KMS-11 (cell line): Measurements from ENCODE around the gene TEDDM1.

Source experiments
- H2AFZ ChIP-seq: fragments of 200-600 bp; sonication (generic); 2 replicates; pipeline ENCODE4 v1.6.1; 2016; ENCODE audit warnings: antibody characterized with exemption, mixed run types, low read depth
- H3K27ac ChIP-seq: fragments of 200-600 bp; sonication (generic); 2 replicates; pipeline ENCODE4 v1.6.1; 2016; ENCODE audit warnings: mild to moderate bottlenecking, mixed run types
- H3K27me3 ChIP-seq: fragments of 200-600 bp; sonication (generic); 2 replicates; pipeline ENCODE4 v1.6.1; 2017; ENCODE audit warnings: mild to moderate bottlenecking, low read depth, mixed run types, moderate library complexity; ENCODE audit not compliant: insufficient read depth
- H3K36me3 ChIP-seq: fragments of 200-600 bp; sonication (generic); 2 replicates; pipeline ENCODE4 v1.6.1; 2017; ENCODE audit warnings: mild to moderate bottlenecking, mixed run types; ENCODE audit not compliant: insufficient read depth
- H3K4me1 ChIP-seq: fragments of 200-600 bp; sonication (generic); 2 replicates; pipeline ENCODE4 v1.6.1; 2016; ENCODE audit warnings: mild to moderate bottlenecking, low read depth, mixed run types; ENCODE audit not compliant: poor library complexity, severe bottlenecking
- H3K4me2 ChIP-seq: fragments of 200-600 bp; sonication (generic); 2 replicates; pipeline ENCODE4 v1.7.0; 2016; ENCODE audit warnings: mild to moderate bottlenecking, mixed run types
- H3K4me3 ChIP-seq: fragments of 200-600 bp; sonication (generic); IDR thresholded peaks from 2 replicates; pipeline ENCODE4 v1.6.1; 2017; ENCODE audit warnings: low read depth, low read length, mixed read lengths; ENCODE audit not compliant: insufficient read depth
- H3K79me2 ChIP-seq: fragments of 200-600 bp; sonication (generic); 2 replicates; pipeline ENCODE4 v1.6.1; 2016; ENCODE audit warnings: low read depth, mixed run types; ENCODE audit not compliant: insufficient read depth
- H3K9ac ChIP-seq: fragments of 200-600 bp; sonication (generic); 2 replicates; pipeline ENCODE4 v1.6.1; 2016; ENCODE audit warnings: mild to moderate bottlenecking, mixed run types
- H4K20me1 ChIP-seq: fragments of 200-600 bp; sonication (generic); 2 replicates; pipeline ENCODE4 v1.6.1; 2016; ENCODE audit warnings: mild to moderate bottlenecking, mixed run types; ENCODE audit not compliant: insufficient read depth
- TF ChIP-seq, protein P1 (sequence below): fragments of 200-600 bp; sonication (generic); conservative IDR thresholded peaks from 2 replicates; pipeline ENCODE4 v1.6.1; 2017; ENCODE audit warnings: low read depth, mild to moderate bottlenecking, antibody characterized with exemption, low read length, moderate library complexity, mixed read lengths

TEDDM1 gene

DNA sequence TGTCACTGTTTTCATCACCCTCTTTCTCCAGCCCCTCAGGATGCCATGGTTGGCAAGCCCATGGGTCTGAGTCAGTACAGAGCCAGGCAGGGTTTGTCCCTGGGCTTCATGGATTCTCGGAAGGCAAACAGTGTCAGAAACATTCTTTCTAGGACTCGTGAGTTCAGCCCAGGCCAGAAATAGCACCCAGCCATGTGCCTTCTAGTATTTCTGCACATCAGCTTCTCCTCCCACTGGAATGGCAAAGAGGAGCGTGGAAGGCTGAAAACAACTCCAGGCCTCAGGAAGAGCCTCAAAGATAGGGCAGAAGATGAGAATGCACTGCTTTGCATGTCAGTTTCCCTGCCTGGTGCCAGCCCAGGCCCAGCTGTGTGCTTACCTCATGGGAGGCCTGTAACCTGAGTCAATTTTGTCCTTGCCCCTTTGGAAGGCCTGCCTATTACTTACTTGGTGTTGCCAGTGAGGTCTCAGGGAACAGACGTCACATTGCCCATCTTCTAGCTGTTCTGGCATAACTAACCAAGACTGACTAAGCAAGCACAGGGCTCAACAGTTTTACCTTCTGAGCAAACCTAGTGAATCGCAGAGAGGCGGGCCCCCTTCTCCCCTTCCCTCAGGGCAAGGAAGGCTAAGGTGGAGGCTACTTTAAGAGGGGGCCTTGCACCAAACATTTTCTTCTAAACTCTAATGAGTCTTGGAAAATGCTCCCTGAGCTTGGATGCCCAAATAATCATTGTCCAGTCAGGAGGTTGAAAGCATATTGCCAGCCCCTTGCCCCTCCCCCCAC is 51.3 kb downstream of the TEDDM1 start:
- Histone ChIP-seq H3K4me2 (no peak overlapping the region), H4K20me1 (no peaks in the 10 kb centered on the region), H3K9ac (no peak overlapping the region), H3K27ac (no peak overlapping the region), H3K4me3 (no peak overlapping the region), H3K36me3 (no peaks in the 10 kb centered on the region), H2AFZ (no peak overlapping the region), H3K4me1 (no peaks in the 10 kb centered on the region), H3K79me2 (no peaks in the 10 kb centered on the region), H3K27me3 (no peaks in the 10 kb centered on the region)
- TF ChIP-seq, protein P1, sequence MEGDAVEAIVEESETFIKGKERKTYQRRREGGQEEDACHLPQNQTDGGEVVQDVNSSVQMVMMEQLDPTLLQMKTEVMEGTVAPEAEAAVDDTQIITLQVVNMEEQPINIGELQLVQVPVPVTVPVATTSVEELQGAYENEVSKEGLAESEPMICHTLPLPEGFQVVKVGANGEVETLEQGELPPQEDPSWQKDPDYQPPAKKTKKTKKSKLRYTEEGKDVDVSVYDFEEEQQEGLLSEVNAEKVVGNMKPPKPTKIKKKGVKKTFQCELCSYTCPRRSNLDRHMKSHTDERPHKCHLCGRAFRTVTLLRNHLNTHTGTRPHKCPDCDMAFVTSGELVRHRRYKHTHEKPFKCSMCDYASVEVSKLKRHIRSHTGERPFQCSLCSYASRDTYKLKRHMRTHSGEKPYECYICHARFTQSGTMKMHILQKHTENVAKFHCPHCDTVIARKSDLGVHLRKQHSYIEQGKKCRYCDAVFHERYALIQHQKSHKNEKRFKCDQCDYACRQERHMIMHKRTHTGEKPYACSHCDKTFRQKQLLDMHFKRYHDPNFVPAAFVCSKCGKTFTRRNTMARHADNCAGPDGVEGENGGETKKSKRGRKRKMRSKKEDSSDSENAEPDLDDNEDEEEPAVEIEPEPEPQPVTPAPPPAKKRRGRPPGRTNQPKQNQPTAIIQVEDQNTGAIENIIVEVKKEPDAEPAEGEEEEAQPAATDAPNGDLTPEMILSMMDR: no peak
